H9 (cell line): Measurements from ENCODE around the gene SPOP. TPM values are rescaled to one million over a fixed set of nuclear protein-coding genes. Genes with fewer than 3 reads are reported as not detected.

Source experiments
- DNase-seq: peaks from one replicate; pipeline ENCODE4 v3.0.0-alpha.2; 2017
- H2AFZ ChIP-seq: one replicate; pipeline ENCODE4 v1.6.1; 2013; ENCODE audit warnings: mild to moderate bottlenecking, low read length, control low read depth, moderate library complexity
- H2AK5ac ChIP-seq: 2 replicates; pipeline ENCODE4 v1.6.1; 2013; ENCODE audit warnings: low read length, control low read depth, mixed read lengths; ENCODE audit not compliant: insufficient read length
- H2BK120ac ChIP-seq: one replicate; pipeline ENCODE4 v1.6.1; 2013; ENCODE audit warnings: low read depth, mild to moderate bottlenecking, low read length, control low read depth, inconsistent platforms; ENCODE audit not compliant: poor library complexity, severe bottlenecking
- H2BK12ac ChIP-seq: 2 replicates; pipeline ENCODE4 v1.6.1; 2013; ENCODE audit warnings: low read length, control low read depth, mixed read lengths, low read depth; ENCODE audit not compliant: insufficient read length
- H2BK15ac ChIP-seq: 2 replicates; pipeline ENCODE4 v1.6.1; 2013; ENCODE audit warnings: low read depth, low read length, control low read depth
- H2BK20ac ChIP-seq: one replicate; pipeline ENCODE4 v1.6.1; 2013; ENCODE audit warnings: low read depth, mild to moderate bottlenecking, low read length, control low read depth, inconsistent platforms; ENCODE audit not compliant: poor library complexity, severe bottlenecking
- H2BK5ac ChIP-seq: 2 replicates; pipeline ENCODE4 v1.6.1; 2013; ENCODE audit warnings: low read length, control low read depth, mixed read lengths; ENCODE audit not compliant: insufficient read length
- H3K14ac ChIP-seq: 2 replicates; pipeline ENCODE4 v1.6.1; 2013; ENCODE audit warnings: low read length, control low read depth; ENCODE audit not compliant: insufficient read depth
- H3K18ac ChIP-seq: 2 replicates; pipeline ENCODE4 v1.6.1; 2013; ENCODE audit warnings: low read depth, mild to moderate bottlenecking, mixed read lengths, low read length, control low read depth; ENCODE audit not compliant: insufficient read length
- H3K23ac ChIP-seq: 2 replicates; pipeline ENCODE4 v1.6.1; 2013; ENCODE audit warnings: low read length, control low read depth, mixed read lengths, low read depth; ENCODE audit not compliant: insufficient read length
- H3K23me2 ChIP-seq: 2 replicates; pipeline ENCODE4 v1.6.1; 2013; ENCODE audit warnings: low read depth, mild to moderate bottlenecking, mixed read lengths, low read length, control low read depth; ENCODE audit not compliant: insufficient read length, poor library complexity, severe bottlenecking
- H3K27ac ChIP-seq: 2 replicates; pipeline ENCODE4 v1.5.1; 2013; ENCODE audit warnings: low read length, control low read depth, mixed read lengths, low read depth; ENCODE audit not compliant: insufficient read length
- H3K27me3 ChIP-seq: 2 replicates; pipeline ENCODE4 v1.6.1; 2013; ENCODE audit warnings: low read length, control low read depth, inconsistent platforms; ENCODE audit not compliant: insufficient read depth
- H3K4ac ChIP-seq: 2 replicates; pipeline ENCODE4 v1.6.1; 2013; ENCODE audit warnings: low read depth, mild to moderate bottlenecking, control low read depth, inconsistent platforms, low read length, moderate library complexity
- H3K4me1 ChIP-seq: 2 replicates; pipeline ENCODE4 v1.6.1; 2013; ENCODE audit warnings: low read length, control low read depth, inconsistent platforms; ENCODE audit not compliant: insufficient read depth
- H3K4me2 ChIP-seq: 2 replicates; pipeline ENCODE4 v1.6.1; 2013; ENCODE audit warnings: low read length, control low read depth, mixed read lengths; ENCODE audit not compliant: insufficient read length, insufficient read depth
- H3K56ac ChIP-seq: 2 replicates; pipeline ENCODE4 v1.6.1; 2013; ENCODE audit warnings: low read depth, mild to moderate bottlenecking, mixed read lengths, low read length, control low read depth; ENCODE audit not compliant: insufficient read length
- H3K79me1 ChIP-seq: 2 replicates; pipeline ENCODE4 v1.6.1; 2013; ENCODE audit warnings: low read depth, mild to moderate bottlenecking, moderate library complexity, low read length, control low read depth, inconsistent platforms; ENCODE audit not compliant: insufficient read depth, poor library complexity, severe bottlenecking
- H3K79me2 ChIP-seq: 2 replicates; pipeline ENCODE4 v1.6.1; 2013; ENCODE audit warnings: low read length, control low read depth, inconsistent platforms; ENCODE audit not compliant: insufficient read depth
- H3K9ac ChIP-seq: 2 replicates; pipeline ENCODE4 v1.6.1; 2013; ENCODE audit warnings: low read length, control low read depth, mixed read lengths; ENCODE audit not compliant: insufficient read length; ENCODE audit errors: extremely low read depth
- H3K9me3 ChIP-seq: one replicate; pipeline ENCODE4 v1.6.1; 2013; ENCODE audit warnings: low read depth, low read length, inconsistent platforms; ENCODE audit not compliant: control insufficient read depth
- H3T11ph ChIP-seq: one replicate; pipeline ENCODE4 v1.6.1; 2013; ENCODE audit warnings: mild to moderate bottlenecking, low read length, control low read depth, inconsistent platforms
- H4K20me1 ChIP-seq: one replicate; pipeline ENCODE4 v1.6.1; 2013; ENCODE audit not compliant: control insufficient read depth, insufficient read length, insufficient read depth
- H4K5ac ChIP-seq: 2 replicates; pipeline ENCODE4 v1.6.1; 2013; ENCODE audit warnings: low read depth, mild to moderate bottlenecking, mixed read lengths, low read length, control low read depth; ENCODE audit not compliant: insufficient read length
- H4K8ac ChIP-seq: replicated peaks from 2 replicates; pipeline ENCODE4 v1.6.1; 2013; ENCODE audit warnings: low read length, control low read depth, mixed read lengths, low read depth; ENCODE audit not compliant: insufficient read length
- H4K91ac ChIP-seq: 2 replicates; pipeline ENCODE4 v1.6.1; 2013; ENCODE audit warnings: low read depth, mild to moderate bottlenecking, moderate library complexity, mixed read lengths, low read length, control low read depth; ENCODE audit not compliant: insufficient read length
- H3K27ac Mint-ChIP-seq, 3 experiments: 2 replicates in 2 of 3; 3 replicates in 1 of 3; pipeline ENCODE4 v1.8.0; 2020 to 2021; ENCODE audit warnings: mixed read lengths in 3 of 3, mild to moderate bottlenecking in 1 of 3, moderate library complexity in 1 of 3
- H3K27me3 Mint-ChIP-seq: 2 replicates; pipeline ENCODE4 v1.8.0; 2021; ENCODE audit warnings: low read depth, mild to moderate bottlenecking, moderate library complexity, mixed read lengths
- H3K36me3 Mint-ChIP-seq, 3 experiments: 2 replicates in 2 of 3; 3 replicates in 1 of 3; pipeline ENCODE4 v1.8.0; 2020 to 2021; ENCODE audit warnings: low read depth in 3 of 3, mixed read lengths in 3 of 3; ENCODE audit not compliant: insufficient read depth in 1 of 3
- H3K4me1 Mint-ChIP-seq, 2 experiments: 2 replicates each; pipeline ENCODE4 v1.8.0; 2020; ENCODE audit warnings: mixed read lengths in 2 of 2
- H3K4me3 Mint-ChIP-seq, 2 experiments: 2 replicates in 1 of 2; 3 replicates in 1 of 2; pipeline ENCODE4 v1.8.0; 2020 to 2021; ENCODE audit warnings: mild to moderate bottlenecking in 2 of 2, mixed read lengths in 2 of 2, moderate library complexity in 1 of 2
- H3K9me3 Mint-ChIP-seq, 2 experiments: 2 replicates in 1 of 2; 3 replicates in 1 of 2; pipeline ENCODE4 v1.8.0; 2020; ENCODE audit warnings: mild to moderate bottlenecking in 2 of 2, mixed read lengths in 2 of 2, moderate library complexity in 1 of 2
- CTCF ChIP-seq: fragments of 200-600 bp; sonication (generic); conservative IDR thresholded peaks from 3 replicates; pipeline ENCODE4 v1.8.0; 2021; ENCODE audit warnings: antibody characterized with exemption, mild to moderate bottlenecking
- WGBS: extraction: QIAGEN DNeasy Blood & Tissue Kit; methylation state at CpG from one replicate; pipeline ENCODE4 v1.1.7; 2013; ENCODE audit warnings: missing lambda C conversion rate, low lambda C conversion rate, mixed read lengths; ENCODE audit not compliant: insufficient read length; ENCODE audit errors: extremely low coverage; 5-methylcytosine and 5-hydroxymethylcytosine counted together
- total RNA-seq: library from RNA; stranded (reverse); gene quantifications from 2 replicates; pipeline ENCODE4 v1.2.1, GENCODE V29; 2021

Gene SPOP
- total RNA-seq, 1 experiment from 2014 or later: 33.7 TPM

- TF ChIP-seq CTCF: no peak
- Mint-ChIP-seq H3K4me3 (no peak overlapping the region), H3K4me1 (peaks cover 26 to 34% of the 10 kb centered on the region in 2 experiments), H3K27me3 (no peaks in the 10 kb centered on the region), H3K36me3 (peaks cover 4 to 17% (median 14%) of the 10 kb centered on the region in 3 experiments; a peak in 6 of 7 replicates), H3K27ac (no peak overlapping the region), H3K9me3 (peaks cover 0 to 6% of the 10 kb centered on the region in 2 experiments; a peak in 1 of 5 replicates)
- H3K27me3 ChIP-seq: no peaks in the 10 kb centered on the region
- H3K18ac ChIP-seq: no peak overlapping the region
- H3K9ac ChIP-seq: no peak overlapping the region
- H3K23me2 ChIP-seq: no peaks in the 10 kb centered on the region
- no peaks in the 10 kb centered on the region for H3K9me3 ChIP-seq
- DNase-seq: no peak
- H3K27ac ChIP-seq: no peak overlapping the region
- no peak overlapping the region for H2BK120ac ChIP-seq
- H3K56ac ChIP-seq: no peak overlapping the region
- no peak overlapping the region for H4K91ac ChIP-seq
- no peaks in the 10 kb centered on the region for H3K79me2 ChIP-seq
- no peak overlapping the region for H3K23ac ChIP-seq
- no peak overlapping the region for H2BK5ac ChIP-seq
- H2AK5ac ChIP-seq: no peak overlapping the region
- no peak overlapping the region for H2BK15ac ChIP-seq
- no peaks in the 10 kb centered on the region for H3K4me1 ChIP-seq
- no peak overlapping the region for H3T11ph ChIP-seq
- H3K4me2 ChIP-seq: no peak overlapping the region
- WGBS: no CpG with 5 or more reads among the region's 5 CpGs
- no peak overlapping the region for H3K4ac ChIP-seq
- H2AFZ ChIP-seq: no peak overlapping the region
- H4K8ac ChIP-seq: no peak overlapping the region
- peaks cover 6% of the 10 kb centered on the region for H3K79me1 ChIP-seq
- no peak overlapping the region for H2BK20ac ChIP-seq
- no peak overlapping the region for H4K5ac ChIP-seq
- no peak overlapping the region for H3K14ac ChIP-seq
- no peaks in the 10 kb centered on the region for H4K20me1 ChIP-seq
- H2BK12ac ChIP-seq: no peak overlapping the region
Measured at GRCh38 chr17:49638818-49639217, 39.1 kb downstream of the SPOP start.
